ENCODE data around the gene ZYG11B. TPM values are rescaled to one million over a fixed set of nuclear protein-coding genes. Genes with fewer than 3 reads are reported as not detected.
"Not testable (repeated sequence)": the region's sequence is repeated elsewhere in the genome, so short reads cannot be mapped to it uniquely, and the experiment has no call there.

Gene ZYG11B
- total RNA-seq, 2 experiments from 2014 or later = 9.7 to 9.9 TPM

GRCh38 chr1:52735371-52735770, 9.1 kb downstream of the ZYG11B start:
- not testable (repeated sequence) for H3K4me3 Mint-ChIP-seq, H3K36me3 Mint-ChIP-seq, H3K27ac Mint-ChIP-seq, H3K9me3 Mint-ChIP-seq, DNase-seq, H3K27me3 Mint-ChIP-seq
- peaks cover 20% of the 10 kb centered on the region for H3K4me1 Mint-ChIP-seq

DNA sequence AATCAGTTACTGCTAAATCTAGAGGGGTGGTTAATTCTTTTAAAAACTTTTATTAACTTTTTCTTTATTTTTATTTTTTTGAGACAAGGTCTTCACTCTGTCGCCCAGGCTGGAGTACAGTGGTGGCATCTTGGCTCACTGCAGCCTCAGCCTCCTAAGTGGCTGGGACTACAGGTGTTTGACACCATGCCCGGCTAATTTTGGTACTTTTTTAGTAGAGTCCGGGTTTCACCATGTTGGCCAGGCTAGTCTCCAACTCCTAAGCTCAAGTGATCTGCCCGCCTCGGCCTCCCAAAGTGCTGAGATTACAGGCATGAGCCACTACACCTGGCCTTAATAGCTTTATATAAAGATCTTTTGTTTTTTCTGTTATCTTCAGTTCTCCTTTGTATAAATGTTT, 11.9 kb downstream of the ZYG11B start:
- Mint-ChIP-seq H3K36me3 (peaks cover 7% of the 10 kb centered on the region), H3K27me3 (no peaks in the 10 kb centered on the region), H3K9me3 (no peaks in the 10 kb centered on the region), H3K4me3 (no peak overlapping the region), H3K4me1 (peaks cover 18% of the 10 kb centered on the region), H3K27ac (no peak overlapping the region)
- DNase-seq = no peak

DNA sequence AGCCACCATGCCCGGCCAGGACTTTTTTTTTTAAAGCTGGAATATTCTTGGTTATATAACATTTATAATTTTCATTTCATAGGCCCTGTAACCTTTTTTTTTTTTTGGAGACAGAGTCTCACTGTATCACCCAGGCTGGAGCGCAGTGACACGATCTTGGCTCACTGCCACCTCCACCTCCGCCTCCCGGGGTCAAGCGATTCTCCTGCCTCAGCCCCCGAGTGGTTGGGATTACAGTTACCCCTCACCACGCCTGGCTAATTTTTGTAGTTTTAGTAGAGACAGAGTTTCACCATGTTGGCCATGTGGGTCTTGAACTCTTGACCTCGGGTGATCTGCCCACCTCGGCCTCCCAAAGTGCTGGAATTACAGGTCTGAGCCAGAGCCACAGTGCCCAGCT, 12.6 kb downstream of the ZYG11B start:
- Mint-ChIP-seq H3K9me3 (no peaks in the 10 kb centered on the region), H3K4me3 (no peak overlapping the region), H3K27me3 (no peaks in the 10 kb centered on the region), H3K27ac (no peak overlapping the region), H3K4me1 (peaks cover 18% of the 10 kb centered on the region), H3K36me3 (peaks cover 7% of the 10 kb centered on the region)
- no peak for DNase-seq

DNA sequence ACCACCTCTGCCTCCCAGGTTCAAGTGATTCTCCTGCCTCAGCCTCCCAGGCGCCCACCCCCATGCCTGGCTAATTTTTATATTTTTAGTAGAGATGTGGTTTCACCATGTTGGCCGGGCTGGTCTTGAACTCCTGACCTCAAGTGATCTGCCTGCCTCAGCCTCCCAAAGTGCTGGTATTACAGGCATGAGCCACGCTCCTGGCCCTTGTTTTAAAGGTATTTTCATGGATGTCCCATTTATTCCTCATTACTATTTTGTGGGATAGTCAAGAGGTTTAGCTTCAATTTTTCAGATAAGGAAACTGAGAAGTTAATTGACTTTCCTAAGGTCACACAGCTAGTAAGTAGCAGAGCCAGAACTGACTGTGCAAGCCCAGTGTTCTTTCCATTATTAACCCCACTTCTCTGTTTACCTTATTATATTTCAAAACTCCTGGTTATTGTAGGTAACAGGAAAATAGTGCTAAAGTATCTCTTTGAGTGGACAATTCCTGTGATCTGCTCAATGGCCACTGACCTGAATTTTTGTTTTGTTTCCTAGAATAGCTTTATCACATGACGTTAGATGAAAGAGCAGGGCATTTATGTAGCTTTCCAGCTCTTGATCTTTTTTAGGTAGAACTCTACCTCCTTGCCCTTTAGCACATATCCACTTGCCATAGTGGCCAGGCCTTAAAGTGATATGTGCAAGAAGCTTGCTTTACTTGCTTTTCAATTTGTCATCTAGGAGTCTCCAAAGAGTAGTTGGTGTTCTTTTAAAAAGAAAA, 13.6 kb downstream of the ZYG11B start:
- peaks cover 17% of the 10 kb centered on the region for H3K4me1 Mint-ChIP-seq
- H3K36me3 Mint-ChIP-seq = peaks cover 7% of the 10 kb centered on the region
- H3K4me3 Mint-ChIP-seq = no peak overlapping the region
- H3K9me3 Mint-ChIP-seq = no peaks in the 10 kb centered on the region
- no peaks in the 10 kb centered on the region for H3K27me3 Mint-ChIP-seq
- no peak for DNase-seq
- no peak overlapping the region for H3K27ac Mint-ChIP-seq

- no peak for DNase-seq
- peaks cover 20% of the 10 kb centered on the region for H3K4me1 Mint-ChIP-seq
- no peaks in the 10 kb centered on the region for H3K27me3 Mint-ChIP-seq
- H3K36me3 Mint-ChIP-seq = peaks cover 7% of the 10 kb centered on the region
- H3K4me3 Mint-ChIP-seq = no peak overlapping the region
- no peak overlapping the region for H3K27ac Mint-ChIP-seq
- no peaks in the 10 kb centered on the region for H3K9me3 Mint-ChIP-seq
Observed at GRCh38 chr1:52741259-52741658, 15.0 kb downstream of the ZYG11B start.

- H3K36me3 Mint-ChIP-seq = peaks cover 5% of the 10 kb centered on the region
- no peak overlapping the region for H3K4me3 Mint-ChIP-seq
- no peaks in the 10 kb centered on the region for H3K27me3 Mint-ChIP-seq
- H3K27ac Mint-ChIP-seq = no peak overlapping the region
- no peaks in the 10 kb centered on the region for H3K9me3 Mint-ChIP-seq
- peaks cover 22% of the 10 kb centered on the region for H3K4me1 Mint-ChIP-seq
- no peak for DNase-seq
Observed at GRCh38 chr1:52746189-52746588, 19.9 kb downstream of the ZYG11B start.

GRCh38 chr1:52747450-52747849, 21.2 kb downstream of the ZYG11B start:
- Mint-ChIP-seq H3K4me3 (no peak overlapping the region), H3K4me1 (peaks cover 22% of the 10 kb centered on the region), H3K36me3 (no peaks in the 10 kb centered on the region), H3K9me3 (no peaks in the 10 kb centered on the region), H3K27ac (no peak overlapping the region), H3K27me3 (no peaks in the 10 kb centered on the region)
- no peak for DNase-seq

GRCh38 chr1:52748119-52748518, 21.9 kb downstream of the ZYG11B start:
- DNase-seq = no peak
- Mint-ChIP-seq H3K27me3 (no peaks in the 10 kb centered on the region), H3K9me3 (no peaks in the 10 kb centered on the region), H3K4me1 (peaks cover 22% of the 10 kb centered on the region), H3K36me3 (no peaks in the 10 kb centered on the region), H3K4me3 (no peak overlapping the region), H3K27ac (no peak overlapping the region)

- not testable (repeated sequence) for H3K4me3 Mint-ChIP-seq, H3K9me3 Mint-ChIP-seq, DNase-seq, H3K27me3 Mint-ChIP-seq, H3K36me3 Mint-ChIP-seq, H3K27ac Mint-ChIP-seq
- H3K4me1 Mint-ChIP-seq = peaks cover 22% of the 10 kb centered on the region
Observed at GRCh38 chr1:52749496-52749895, 23.2 kb downstream of the ZYG11B start.

DNA sequence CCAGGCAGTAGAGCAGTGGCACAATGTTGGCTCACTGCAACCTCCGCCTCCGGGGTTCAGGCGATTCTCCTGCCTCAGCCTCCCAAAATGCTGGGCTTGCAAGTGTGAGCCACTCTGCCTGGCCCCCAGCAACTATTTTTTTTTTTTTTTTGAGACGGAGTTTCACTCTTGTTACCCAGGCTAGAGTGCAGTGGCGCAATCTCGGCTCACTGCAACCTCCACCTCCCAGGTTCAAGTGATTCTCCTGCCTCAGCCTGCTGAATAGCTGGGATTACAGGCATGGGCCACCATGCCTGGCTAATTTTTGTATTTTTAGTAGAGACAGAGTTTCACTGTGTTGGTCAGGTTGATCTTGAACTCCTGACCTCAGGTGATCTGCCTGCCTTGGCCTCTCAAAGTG, 23.9 kb downstream of the ZYG11B start:
- H3K4me1 Mint-ChIP-seq = peaks cover 20% of the 10 kb centered on the region
- not testable (repeated sequence) for H3K27ac Mint-ChIP-seq, DNase-seq, H3K9me3 Mint-ChIP-seq, H3K27me3 Mint-ChIP-seq, H3K4me3 Mint-ChIP-seq, H3K36me3 Mint-ChIP-seq

GRCh38 chr1:52751589-52752483, 25.6 kb downstream of the ZYG11B start:
- DNase-seq = no peak
- Mint-ChIP-seq H3K4me3 (no peak overlapping the region), H3K27ac (no peak overlapping the region), H3K4me1 (peaks cover 13% of the 10 kb centered on the region), H3K27me3 (no peaks in the 10 kb centered on the region), H3K9me3 (no peaks in the 10 kb centered on the region), H3K36me3 (no peaks in the 10 kb centered on the region)

DNA sequence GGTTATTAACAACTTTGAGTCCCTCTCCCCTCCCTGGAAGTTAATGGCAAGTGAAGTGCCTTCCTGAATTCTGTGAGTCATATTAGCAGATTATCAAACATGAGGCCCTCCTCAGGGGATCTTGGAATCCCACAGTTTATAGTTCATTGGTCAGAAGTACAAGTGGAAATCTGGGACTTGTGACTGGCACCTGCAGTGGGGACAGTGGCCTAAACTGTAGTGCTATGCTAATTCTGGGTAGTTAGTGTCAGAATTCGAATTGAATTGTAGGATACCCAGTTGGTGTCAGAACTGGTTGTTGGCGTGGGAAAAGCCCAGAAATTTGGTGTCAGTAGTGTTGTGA, 26.2 kb downstream of the ZYG11B start:
- Mint-ChIP-seq H3K4me3 (no peak overlapping the region), H3K27me3 (no peaks in the 10 kb centered on the region), H3K9me3 (no peaks in the 10 kb centered on the region), H3K4me1 (peaks cover 9% of the 10 kb centered on the region), H3K36me3 (no peaks in the 10 kb centered on the region), H3K27ac (no peak overlapping the region)
- no peak for DNase-seq

- Mint-ChIP-seq H3K9me3 (no peaks in the 10 kb centered on the region), H3K27ac (no peak overlapping the region), H3K4me3 (no peak overlapping the region), H3K27me3 (no peaks in the 10 kb centered on the region), H3K4me1 (peaks cover 8% of the 10 kb centered on the region), H3K36me3 (no peaks in the 10 kb centered on the region)
- no peak for DNase-seq
Observed at GRCh38 chr1:52753169-52753568, 26.9 kb downstream of the ZYG11B start.

GRCh38 chr1:52756020-52756419, 29.8 kb downstream of the ZYG11B start:
- no peaks in the 10 kb centered on the region for H3K27me3 Mint-ChIP-seq
- H3K27ac Mint-ChIP-seq = no peak overlapping the region
- no peaks in the 10 kb centered on the region for H3K9me3 Mint-ChIP-seq
- H3K36me3 Mint-ChIP-seq = no peaks in the 10 kb centered on the region
- H3K4me3 Mint-ChIP-seq = no peak overlapping the region
- no peak for DNase-seq
- peaks cover 4% of the 10 kb centered on the region for H3K4me1 Mint-ChIP-seq

GRCh38 chr1:52759908-52760307, 33.7 kb downstream of the ZYG11B start:
- no peak for DNase-seq
- Mint-ChIP-seq H3K27ac (no peak overlapping the region), H3K9me3 (no peaks in the 10 kb centered on the region), H3K36me3 (peaks cover 7% of the 10 kb centered on the region), H3K4me3 (no peak overlapping the region), H3K4me1 (peaks cover 2% of the 10 kb centered on the region), H3K27me3 (no peaks in the 10 kb centered on the region)
